Measurements from ENCODE around the gene ATP1B2.

ATP1B2 gene

DNA sequence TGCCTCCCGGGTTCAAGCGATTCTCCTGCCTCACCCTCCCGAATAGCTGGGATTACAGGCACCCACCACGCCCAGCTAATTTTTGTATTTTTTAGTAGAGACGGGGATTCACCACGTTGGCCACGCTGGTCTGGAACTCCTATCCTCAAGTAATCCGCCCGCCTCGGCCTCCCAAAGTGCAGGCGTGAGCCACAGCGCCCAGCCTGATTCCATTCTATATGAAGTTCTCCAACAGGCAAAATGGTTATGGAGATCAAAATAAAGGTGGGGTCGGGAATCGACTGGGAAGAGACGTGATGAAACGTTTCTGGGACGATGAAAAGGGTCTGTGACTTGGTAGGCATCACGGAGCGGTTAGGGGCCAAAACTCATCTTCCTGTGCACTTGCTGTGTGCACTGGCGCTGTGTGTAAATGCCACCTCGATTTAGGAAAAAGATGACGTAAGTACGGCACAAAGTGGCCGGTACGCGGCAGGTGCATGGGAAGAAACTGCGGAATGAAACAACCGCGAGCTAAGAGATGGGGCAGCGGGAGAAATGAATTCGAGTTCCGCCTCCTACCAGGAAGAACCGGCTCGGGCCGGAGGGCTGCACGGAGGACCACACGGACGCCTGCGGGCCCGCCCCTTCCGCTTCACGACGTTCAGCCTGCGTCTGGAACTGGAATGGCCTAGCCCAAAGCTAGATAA lies 35.0 kb downstream of the ATP1B2 start:
- DNase-seq (ENCODE audit: low spot score) = no peak

DNA sequence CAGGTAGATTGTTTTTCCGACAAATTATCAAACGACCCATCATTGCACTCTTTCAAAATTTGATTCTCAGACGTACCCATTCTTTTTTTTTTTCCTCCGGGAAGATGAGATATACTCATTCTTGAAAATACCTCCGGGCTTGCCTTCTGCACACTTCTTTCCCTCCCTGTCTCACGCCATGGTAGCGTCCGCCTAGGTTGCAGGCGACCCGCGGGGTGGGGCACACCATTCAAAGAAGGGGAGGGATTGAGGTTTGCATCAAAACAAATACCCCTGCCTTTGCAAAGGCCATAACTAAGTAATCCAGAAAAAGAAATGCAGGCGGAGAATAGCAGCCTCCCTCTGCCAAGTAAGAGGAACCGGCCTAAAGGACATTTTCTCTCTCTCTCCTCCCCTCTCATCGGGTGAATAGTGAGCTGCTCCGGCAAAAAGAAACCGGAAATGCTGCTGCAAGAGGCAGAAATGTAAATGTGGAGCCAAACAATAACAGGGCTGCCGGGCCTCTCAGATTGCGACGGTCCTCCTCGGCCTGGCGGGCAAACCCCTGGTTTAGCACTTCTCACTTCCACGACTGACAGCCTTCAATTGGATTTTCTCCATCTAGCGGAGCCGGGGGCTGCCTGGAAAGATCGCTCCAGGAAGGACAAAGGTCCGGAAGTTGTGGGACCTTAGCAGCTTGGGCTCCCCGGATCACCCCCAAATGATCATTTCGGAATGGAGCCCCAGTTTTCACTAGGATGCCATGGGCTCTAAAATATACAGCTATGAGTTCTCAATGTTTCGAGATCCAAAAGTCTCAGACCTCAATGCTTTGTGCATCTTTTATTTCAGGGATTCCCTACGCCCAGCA lies 35.7 kb downstream of the ATP1B2 start:
- peak; percentile 95 for DNase-seq (ENCODE audit: low spot score)

DNA sequence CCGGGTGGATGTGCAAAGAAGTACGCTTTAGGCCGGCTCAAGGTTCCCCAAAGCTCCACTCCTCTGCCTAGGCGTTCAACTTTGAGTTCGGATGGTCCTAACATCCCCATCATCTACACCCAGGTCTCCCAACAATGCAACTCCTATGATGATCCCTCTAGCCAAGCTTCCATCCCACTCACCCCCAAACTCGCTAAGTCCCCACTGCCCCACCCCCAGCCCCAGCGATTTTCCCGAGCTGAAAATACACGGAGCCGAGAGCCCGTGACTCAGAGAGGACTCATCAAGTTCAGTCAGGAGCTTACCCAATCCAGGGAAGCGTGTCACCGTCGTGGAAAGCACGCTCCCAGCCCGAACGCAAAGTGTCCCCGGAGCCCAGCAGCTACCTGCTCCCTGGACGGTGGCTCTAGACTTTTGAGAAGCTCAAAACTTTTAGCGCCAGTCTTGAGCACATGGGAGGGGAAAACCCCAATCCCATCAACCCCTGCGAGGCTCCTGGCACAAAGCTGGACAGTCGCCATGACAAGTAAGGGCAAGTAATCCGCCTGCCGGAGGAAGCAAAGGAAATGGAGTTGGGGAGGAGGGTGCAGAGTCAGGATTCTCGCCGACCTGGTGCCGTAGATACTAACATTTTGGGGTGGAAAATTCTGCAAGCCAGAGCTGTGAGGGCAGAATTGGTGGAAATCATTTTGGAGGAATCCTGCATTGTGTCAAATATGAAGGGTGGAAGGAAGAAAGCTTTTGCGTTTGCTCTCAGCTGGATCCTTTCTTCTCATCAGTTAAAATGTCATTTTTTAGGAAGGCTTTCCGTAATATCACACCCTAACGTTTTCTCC lies 36.6 kb downstream of the ATP1B2 start, which contains the start of gene TP53:
Gene TP53, minus strand, starts transcription at position 419 of the 836 bp plus-strand sequence. CDS start 10,896 bp downstream, outside the sequence.
- peak; percentile 96 for DNase-seq (ENCODE audit: low spot score)

DNA sequence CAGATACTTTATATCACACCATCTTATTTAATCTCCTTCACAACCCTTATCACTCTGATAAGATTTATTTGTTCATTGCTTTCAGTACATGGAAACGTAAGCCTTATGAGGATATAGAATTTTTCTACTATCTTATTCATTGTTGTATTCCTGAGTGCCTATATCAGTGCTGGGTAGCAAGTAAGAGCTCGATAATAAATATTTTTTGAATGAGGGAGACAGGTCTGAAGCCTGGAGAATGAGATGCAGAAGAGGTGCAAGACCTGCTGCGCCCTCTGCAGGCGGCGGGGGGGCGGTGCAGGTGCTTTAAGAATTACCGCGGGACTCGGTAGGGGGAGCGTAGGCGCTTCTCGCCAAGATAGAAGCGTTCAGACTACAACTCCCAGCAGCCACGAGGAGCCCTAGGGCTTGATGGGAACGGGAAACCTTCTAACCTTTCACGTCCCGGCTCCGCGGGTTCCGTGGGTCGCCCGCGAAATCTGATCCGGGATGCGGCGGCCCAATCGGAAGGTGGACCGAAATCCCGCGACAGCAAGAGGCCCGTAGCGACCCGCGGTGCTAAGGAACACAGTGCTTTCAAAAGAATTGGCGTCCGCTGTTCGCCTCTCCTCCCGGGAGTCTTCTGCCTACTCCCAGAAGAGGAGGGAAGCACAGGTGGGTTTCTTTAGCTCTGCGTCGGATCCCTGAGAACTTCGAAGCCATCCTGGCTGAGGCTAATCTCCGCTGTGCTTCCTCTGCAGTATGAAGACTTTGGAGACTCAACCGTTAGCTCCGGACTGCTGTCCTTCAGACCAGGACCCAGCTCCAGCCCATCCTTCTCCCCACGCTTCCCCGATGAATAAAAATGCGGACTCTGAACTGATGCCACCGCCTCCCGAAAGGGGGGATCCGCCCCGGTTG lies 37.4 kb downstream of the ATP1B2 start, which contains the start of gene WRAP53:
Gene WRAP53, plus strand, starts transcription at position 570 of the 900 bp plus-strand sequence. Its CDS starts 172 bp downstream, at position 742.
- DNase-seq (ENCODE audit: low spot score) = peak; percentile 97

DNA sequence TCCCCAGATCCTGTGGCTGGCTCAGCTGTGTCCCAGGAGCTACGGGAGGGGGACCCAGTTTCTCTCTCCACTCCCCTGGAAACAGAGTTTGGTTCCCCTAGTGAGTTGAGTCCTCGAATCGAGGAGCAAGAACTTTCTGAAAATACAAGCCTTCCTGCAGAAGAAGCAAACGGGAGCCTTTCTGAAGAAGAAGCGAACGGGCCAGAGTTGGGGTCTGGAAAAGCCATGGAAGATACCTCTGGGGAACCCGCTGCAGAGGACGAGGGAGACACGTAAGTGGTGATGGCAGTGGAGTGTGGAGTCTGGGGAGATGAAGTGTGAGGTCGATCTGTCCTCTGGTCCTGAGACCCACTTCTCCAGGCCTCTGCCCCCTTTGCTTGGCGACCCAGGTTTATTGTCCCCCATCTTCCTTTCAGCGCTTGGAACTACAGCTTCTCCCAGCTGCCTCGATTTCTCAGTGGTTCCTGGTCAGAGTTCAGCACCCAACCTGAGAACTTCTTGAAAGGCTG lies 38.1 kb downstream of the ATP1B2 start:
- no peak for DNase-seq (ENCODE audit: low spot score)

DNA sequence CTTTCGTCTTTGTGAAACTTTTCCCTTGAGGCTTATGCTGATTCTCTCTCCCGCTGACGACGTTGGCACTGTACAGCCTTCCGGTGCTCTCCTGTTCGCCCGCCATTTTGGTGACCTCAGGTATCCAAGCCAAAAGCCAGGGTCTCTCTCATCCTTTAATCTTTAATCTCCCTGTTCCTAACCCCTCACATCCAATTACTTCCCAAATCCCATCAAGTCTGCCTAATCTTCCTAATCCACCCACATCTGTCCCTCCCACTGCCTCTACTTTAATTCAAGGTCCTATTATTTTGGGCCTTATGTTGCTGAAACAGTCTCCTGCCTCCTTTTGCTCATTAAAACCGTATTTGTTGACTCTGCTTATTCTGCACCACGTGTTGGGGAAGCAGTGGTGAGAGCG lies 44.9 kb downstream of the ATP1B2 start:
- DNase-seq (ENCODE audit: low spot score) = no peak

DNA sequence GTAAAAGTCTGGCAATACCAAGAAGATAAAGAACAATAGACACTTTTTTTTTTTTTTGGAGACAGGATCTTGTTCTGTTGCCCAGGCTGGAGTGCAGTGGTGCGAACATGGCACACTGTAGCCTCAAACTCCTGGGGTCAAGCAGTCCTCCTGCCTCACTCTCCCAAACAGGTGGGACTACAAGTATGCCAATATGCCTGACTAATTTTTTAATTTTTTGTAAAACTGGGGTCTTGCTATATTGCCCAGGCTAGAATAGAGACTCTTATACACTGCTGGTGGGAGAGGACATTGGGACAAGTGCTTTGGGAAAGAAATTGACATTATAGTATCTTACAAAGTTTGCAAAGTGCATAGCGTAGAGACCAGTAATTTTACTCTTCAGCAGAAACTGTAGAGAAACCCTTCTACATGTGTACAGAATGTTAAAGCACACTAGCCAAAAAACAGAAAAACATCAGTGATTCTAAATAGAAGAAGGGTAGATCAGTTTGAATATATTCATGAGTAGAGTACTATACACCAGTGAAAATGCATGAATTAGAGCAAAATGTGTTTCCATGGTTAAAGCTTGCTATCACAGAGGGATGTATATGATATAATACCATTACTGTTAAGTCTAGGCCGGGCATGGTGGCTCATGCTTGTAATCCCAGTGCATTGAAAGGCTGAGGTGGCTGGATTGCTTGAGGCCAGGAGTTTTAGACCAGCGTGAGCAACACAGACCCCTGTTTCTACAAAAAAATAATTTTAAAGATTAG lies 47.3 kb downstream of the ATP1B2 start:
- DNase-seq (ENCODE audit: low spot score) = no peak

DNA sequence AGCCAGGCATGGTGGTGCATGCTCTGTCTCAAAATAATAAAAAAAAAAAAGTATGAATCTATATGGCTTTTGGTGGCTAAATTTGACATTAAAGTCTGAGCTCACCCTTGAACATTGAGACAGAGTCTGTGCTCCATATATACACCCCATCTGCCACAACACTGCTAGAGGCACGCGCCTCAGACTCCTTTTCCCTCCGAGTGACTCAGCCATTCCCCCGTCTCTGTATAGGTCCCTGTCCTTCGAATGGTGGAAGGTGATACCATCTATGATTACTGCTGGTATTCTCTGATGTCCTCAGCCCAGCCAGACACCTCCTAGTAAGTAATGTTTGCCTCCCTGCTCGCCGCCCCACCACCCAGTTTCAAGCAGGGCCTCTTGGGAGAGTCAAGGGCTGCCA lies 49.8 kb downstream of the ATP1B2 start:
- DNase-seq (ENCODE audit: low spot score) = no peak

DNA sequence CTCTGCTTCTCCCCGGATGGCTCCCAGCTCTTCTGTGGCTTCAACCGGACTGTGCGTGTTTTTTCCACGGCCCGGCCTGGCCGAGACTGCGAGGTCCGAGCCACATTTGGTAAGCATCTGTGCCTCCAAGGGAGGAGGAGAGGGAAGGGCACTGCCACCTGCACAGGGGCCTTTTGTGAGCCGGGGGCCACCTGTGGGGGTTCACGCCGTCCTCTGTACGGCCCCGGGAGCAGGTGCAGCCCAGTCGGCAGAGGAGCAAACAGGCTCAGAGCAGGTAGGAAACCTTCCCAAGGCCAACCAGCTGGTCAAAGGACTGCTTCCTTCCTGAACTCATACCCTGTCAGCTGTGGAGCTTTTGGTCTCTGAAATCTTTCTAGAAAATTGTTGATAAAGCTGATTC lies 51.0 kb downstream of the ATP1B2 start:
- DNase-seq (ENCODE audit: low spot score) = no peak

DNA sequence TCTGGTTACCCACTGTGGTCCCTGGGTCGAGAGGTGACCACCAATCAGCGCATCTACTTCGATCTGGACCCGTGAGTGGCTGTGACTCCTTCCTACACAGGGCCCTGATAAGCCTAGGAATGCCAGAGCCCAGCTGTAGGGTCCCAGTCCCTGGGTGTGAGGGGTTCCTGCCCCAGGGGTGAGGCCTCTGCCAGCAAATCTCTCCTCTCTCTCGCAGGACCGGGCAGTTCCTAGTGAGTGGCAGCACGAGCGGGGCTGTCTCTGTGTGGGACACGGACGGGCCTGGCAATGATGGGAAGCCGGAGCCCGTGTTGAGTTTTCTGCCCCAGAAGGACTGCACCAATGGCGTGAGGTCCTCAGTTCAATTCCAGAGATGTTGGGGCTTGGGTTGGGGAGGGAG lies 52.0 kb downstream of the ATP1B2 start:
- DNase-seq (ENCODE audit: low spot score) = no peak

DNA sequence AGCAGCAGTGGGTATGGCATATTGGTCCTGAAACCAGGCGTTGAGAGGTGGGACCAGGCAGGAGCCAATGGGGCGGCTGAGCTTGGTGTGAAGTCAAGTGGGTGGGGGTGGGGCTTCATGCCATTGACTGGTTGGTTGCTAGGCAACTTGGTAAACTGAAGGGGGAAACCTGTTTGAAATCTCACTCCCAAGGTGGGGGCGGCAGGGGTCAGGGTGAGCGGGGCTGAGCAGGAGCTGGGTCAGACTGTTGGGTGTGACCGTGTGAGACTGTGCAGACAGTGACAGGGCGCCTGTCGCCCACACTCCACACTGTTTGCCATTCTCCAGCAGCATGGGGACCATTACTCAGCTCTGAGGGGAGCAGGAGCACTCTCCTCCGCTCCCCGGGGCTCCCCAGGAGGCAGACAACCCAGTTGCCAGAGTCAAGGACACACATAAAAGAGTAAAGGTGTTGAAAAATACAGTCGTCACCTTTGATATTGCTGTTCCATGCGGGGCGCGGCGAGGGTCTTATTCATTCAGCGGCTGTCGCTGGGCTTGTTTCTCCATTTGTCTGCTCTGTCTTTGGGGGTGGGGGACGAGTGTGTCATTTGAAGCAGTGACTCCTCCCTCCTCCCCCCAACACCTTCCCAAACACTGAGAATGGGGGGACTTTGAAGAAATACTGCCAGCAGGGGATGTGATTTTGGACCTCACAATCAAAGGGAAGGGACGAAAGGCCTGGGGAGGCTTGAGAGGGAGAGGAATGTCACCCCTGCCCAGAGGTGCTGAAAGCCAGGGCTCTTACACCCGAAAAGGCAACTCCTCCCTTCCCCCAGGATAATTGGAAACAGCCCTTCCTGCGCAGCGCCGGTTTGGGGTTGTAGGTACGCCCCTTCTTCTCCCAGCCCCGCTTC lies 53.1 kb downstream of the ATP1B2 start:
- DNase-seq (ENCODE audit: low spot score) = no peak

DNA sequence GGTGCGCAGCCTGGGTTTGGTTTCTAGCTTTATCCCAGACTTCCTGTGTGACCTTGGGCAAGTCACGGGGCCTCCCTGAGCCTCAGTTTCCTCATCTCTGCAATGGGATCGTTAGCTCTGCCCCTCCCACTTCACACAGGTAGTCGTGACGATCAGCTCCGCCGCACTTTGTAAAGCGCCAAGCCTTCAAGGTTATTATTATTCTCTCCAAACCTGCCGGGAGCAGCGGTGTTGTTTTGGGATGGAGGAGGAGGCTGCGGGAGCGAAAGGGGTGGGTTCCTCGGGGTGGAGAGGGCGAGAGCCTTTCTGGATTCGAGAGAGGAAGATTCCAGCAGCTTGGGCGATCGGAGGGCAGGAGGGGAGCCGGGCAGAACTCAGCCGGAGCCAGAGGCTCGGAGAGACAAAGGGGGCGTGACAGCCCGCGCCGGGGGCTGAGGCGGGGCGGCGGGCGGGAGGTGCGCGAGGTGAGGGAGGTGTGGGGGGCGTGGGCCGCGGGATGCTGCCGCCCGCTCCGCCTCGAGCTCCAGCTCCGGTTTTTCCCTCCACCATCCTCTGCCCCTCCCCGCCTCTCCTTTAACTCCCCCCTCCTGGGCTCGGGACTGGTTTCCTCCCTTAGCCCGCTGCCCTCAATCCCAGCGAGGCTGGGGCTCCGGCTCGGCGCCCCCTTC lies 54.0 kb downstream of the ATP1B2 start, which contains the start of gene EFNB3:
Gene EFNB3, plus strand, starts transcription at position 602 of the 668 bp plus-strand sequence. CDS start 397 bp downstream, outside the sequence.
- DNase-seq (ENCODE audit: low spot score) = no peak

DNA sequence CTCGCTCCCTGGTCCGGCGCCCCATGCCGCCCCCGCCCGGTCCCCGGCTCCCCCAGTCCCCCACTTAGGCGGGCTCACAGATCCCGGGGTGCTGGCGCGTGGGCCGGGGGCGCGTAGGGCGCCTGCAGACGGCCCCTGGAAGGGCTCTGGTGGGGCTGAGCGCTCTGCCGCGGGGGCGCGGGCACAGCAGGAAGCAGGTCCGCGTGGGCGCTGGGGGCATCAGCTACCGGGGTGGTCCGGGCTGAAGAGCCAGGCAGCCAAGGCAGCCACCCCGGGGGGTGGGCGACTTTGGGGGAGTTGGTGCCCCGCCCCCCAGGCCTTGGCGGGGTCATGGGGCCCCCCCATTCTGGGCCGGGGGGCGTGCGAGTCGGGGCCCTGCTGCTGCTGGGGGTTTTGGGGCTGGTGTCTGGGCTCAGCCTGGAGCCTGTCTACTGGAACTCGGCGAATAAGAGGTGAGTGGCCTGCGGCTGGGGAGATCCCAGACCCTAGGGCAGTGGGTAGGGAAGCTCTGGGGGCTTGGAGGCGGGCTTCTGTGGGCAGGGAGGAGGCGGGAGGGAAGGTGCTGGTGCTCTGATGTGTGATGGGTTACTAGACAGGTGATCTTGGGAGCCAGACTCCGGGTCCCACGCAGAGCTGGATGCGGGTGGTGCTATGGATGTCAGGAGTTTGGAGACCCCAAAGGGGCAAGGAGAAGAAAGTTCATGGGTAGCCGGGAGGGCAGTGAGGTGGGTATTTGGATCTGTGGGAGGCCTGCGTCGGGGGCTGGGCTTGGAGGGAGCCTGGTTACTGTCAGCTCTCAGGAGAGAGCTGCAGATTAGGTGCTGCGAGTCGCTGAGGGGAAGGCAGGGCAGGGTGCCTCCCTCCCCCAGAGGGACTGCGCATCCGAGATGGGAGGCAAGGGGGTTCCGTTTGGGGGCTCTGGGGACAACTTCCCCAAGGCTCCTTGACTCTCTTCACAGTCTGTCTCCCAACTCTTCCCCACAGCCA lies 54.8 kb downstream of the ATP1B2 start:
- DNase-seq (ENCODE audit: low spot score) = no peak

DNA sequence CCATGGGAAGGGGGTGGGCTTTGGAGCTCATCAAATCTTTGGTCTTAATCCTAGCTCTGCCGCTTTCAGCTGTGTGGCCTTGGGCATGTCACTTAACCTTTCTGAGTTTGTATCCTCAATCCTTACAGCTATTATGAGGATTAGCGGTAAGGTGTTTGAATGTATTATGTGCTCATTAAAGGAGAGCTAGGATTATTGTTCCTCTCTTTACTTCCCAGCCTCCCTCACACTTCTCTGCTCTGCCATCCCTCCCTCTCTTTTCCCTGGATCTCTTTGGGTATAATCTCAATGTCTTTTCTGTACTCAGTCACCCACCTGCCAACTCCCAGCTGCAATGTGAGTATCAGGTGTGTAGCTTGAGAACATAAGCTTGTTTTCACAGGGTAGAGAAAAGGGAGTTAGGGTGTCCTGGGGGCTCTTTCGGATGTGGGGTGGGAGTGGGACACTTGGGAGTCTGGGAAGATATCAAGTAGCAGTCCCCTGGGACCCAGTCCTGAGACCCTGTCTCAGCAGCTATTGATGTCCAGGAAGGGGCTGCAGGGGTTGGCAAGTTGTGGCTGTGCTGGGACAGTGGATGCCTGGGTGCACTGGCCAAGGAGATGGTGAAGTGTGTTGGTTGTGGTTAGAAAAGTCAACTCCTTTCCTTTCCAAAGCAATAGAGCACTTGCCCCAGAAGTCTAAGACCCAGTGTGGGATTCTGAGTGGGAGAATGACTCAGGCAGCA lies 56.1 kb downstream of the ATP1B2 start:
- no peak for DNase-seq (ENCODE audit: low spot score)
